Measurements from ENCODE around the gene EPS8.

DNA sequence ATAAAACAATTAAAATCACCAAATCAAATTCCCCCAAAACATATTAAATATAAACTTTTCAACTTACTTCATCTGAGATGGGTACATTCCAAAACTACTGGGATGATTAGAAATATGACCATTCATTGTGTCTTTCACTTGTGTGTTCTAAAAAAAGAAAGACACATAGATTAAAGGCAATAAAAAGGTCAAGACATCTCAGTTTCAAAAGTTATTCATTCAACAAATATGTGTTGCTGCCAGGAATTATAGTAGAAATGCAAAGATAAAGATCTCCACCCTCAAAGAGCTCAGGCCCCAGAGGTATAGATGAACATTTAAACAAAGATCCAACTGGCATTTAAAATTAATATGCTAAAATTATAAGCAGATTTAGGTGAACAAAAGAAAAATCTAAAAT, 106.4 kb downstream of the EPS8 start:
- TF ChIP-seq, protein P1, sequence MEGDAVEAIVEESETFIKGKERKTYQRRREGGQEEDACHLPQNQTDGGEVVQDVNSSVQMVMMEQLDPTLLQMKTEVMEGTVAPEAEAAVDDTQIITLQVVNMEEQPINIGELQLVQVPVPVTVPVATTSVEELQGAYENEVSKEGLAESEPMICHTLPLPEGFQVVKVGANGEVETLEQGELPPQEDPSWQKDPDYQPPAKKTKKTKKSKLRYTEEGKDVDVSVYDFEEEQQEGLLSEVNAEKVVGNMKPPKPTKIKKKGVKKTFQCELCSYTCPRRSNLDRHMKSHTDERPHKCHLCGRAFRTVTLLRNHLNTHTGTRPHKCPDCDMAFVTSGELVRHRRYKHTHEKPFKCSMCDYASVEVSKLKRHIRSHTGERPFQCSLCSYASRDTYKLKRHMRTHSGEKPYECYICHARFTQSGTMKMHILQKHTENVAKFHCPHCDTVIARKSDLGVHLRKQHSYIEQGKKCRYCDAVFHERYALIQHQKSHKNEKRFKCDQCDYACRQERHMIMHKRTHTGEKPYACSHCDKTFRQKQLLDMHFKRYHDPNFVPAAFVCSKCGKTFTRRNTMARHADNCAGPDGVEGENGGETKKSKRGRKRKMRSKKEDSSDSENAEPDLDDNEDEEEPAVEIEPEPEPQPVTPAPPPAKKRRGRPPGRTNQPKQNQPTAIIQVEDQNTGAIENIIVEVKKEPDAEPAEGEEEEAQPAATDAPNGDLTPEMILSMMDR (IDR thresholded peaks at IDR 0.05), result no peak
- TF ChIP-seq SIN3A (IDR thresholded peaks at IDR 0.05; ENCODE audit: borderline replicate concordance, insufficient read depth, low read depth, low read length) (no peak), POLR2AphosphoS5 (IDR thresholded peaks at IDR 0.05; ENCODE audit: low read depth, low read length) (no peak), TCF7L2 (IDR thresholded peaks at IDR 0.05; ENCODE audit: low read depth, low read length) (no peak)
- TF ChIP-seq, protein P2, sequence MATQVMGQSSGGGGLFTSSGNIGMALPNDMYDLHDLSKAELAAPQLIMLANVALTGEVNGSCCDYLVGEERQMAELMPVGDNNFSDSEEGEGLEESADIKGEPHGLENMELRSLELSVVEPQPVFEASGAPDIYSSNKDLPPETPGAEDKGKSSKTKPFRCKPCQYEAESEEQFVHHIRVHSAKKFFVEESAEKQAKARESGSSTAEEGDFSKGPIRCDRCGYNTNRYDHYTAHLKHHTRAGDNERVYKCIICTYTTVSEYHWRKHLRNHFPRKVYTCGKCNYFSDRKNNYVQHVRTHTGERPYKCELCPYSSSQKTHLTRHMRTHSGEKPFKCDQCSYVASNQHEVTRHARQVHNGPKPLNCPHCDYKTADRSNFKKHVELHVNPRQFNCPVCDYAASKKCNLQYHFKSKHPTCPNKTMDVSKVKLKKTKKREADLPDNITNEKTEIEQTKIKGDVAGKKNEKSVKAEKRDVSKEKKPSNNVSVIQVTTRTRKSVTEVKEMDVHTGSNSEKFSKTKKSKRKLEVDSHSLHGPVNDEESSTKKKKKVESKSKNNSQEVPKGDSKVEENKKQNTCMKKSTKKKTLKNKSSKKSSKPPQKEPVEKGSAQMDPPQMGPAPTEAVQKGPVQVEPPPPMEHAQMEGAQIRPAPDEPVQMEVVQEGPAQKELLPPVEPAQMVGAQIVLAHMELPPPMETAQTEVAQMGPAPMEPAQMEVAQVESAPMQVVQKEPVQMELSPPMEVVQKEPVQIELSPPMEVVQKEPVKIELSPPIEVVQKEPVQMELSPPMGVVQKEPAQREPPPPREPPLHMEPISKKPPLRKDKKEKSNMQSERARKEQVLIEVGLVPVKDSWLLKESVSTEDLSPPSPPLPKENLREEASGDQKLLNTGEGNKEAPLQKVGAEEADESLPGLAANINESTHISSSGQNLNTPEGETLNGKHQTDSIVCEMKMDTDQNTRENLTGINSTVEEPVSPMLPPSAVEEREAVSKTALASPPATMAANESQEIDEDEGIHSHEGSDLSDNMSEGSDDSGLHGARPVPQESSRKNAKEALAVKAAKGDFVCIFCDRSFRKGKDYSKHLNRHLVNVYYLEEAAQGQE (IDR thresholded peaks at IDR 0.05; ENCODE audit: insufficient read depth in 1 of 2, low read depth in 2 of 2, low read length in 1 of 2), result no peak
